Amygdala (tissue), 56 donors: ENCODE measurements around the gene LMF2.

Experiments used
- DNase-seq, 56 donors: peaks; one replicate each; lab custom pipeline; 2025; lab: John Stamatoyannopoulos, UW

Gene LMF2

DNA sequence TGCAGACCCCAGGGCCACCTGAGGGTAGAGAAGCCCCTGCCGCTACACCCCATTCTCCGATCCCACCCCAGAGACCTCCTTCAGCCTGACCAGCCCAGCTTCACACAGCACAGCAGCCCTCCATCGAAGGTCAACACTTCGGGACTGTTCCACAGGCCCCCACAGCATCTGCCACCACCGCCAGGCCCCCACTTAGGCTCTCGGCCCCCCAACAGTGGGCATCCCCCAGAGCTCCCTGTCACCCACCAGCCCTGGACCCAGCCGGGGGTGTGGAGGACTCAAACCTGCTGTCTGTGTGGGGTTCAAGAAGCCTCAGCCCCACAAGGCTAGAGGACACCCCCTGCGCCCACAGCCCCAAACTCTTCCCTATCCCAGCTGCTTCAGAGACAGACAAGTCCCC is 38.9 kb downstream of the LMF2 start:
- no peak for DNase-seq

- DNase-seq: no peak
These were observed 39.6 kb downstream of the LMF2 start for GRCh38 chr22:50467773-50468440.

GRCh38 chr22:50467341-50467740 is 40.2 kb downstream of the LMF2 start:
- DNase-seq: no peak

- no peak for DNase-seq
These were observed 42.2 kb downstream of the LMF2 start for GRCh38 chr22:50465066-50465930.

- no peak for DNase-seq
These were observed 43.1 kb downstream of the LMF2 start for GRCh38 chr22:50464451-50464850.

DNA sequence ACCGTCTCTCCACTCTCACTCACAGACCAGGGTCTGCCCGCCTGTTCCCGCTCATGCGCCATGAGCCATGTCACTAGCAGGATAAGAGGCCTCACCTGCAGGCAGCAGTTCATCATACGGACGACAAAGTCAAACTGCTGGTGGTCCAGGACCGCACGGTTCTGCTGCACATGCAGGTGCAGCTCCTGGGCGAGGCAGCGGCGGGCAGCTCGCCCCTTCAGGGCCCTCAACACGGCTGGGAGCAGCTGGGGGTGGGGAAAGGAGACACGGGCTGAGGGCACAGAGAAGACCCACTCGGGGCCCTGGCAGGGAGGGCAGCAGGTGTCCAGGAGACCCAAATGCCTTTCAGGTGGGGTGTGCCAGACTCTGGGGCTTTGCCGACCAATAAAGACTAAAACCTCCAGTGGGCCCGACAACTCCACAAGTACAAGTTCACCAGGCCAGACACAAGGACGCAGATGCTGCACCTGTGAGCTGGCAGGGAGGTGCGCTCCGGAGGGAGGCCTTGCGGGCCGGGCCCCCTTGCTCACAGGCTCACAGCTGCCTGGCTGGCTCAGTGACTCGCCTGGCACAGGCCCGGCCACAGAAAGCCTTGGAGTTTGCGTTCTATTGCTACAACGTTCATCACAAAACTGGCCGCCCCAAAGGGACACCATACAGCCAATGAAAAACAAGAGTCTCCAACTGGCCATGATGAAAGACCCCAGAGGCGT is 44.2 kb downstream of the LMF2 start:
- no peak for DNase-seq

- no peak for DNase-seq
These were observed 45.4 kb downstream of the LMF2 start for GRCh38 chr22:50461979-50462540.

DNA sequence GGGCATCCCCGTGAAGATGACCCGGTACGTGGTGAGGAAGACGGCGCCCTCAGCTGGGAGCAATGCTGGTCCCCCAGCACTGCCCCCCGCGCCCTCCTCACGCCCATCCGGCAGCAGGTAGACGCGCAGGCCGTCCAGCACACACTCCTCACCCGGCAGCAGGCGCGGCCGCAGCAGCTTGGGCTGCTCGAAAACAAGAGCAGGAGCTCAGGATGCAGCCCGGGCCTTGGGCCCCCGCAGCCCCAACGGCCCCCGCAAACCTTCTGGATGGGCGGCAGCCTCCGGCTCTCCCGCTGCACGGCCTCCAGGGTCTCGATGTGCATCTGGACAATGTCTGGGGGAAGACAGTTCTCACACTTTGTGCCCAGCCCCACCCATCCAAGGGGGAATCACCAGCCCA is 46.0 kb downstream of the LMF2 start:
- DNase-seq: no peak

GRCh38 chr22:50460938-50461337 is 46.6 kb downstream of the LMF2 start:
- no peak for DNase-seq

- no peak for DNase-seq
These were observed 47.9 kb downstream of the LMF2 start for GRCh38 chr22:50459496-50460140.

DNA sequence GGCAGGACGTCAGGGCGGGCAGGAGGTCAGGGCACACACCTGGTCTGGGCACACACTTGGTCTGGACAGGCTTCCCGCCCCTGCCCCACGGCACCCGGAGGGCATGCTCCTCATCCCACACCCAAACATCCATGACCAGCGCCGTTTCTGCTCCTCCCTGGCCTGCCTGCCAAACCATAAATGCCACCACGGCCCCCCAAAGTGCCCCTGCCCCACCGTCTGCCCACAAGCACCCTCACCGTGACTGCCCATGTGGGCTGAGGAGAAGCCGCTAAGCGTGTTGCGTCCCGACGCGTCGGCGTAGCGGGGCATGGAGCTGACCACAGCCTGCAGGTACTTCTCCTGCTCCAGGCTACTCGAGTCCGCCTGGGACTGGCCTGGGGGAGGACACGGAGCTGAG is 48.5 kb downstream of the LMF2 start:
- DNase-seq: no peak

DNA sequence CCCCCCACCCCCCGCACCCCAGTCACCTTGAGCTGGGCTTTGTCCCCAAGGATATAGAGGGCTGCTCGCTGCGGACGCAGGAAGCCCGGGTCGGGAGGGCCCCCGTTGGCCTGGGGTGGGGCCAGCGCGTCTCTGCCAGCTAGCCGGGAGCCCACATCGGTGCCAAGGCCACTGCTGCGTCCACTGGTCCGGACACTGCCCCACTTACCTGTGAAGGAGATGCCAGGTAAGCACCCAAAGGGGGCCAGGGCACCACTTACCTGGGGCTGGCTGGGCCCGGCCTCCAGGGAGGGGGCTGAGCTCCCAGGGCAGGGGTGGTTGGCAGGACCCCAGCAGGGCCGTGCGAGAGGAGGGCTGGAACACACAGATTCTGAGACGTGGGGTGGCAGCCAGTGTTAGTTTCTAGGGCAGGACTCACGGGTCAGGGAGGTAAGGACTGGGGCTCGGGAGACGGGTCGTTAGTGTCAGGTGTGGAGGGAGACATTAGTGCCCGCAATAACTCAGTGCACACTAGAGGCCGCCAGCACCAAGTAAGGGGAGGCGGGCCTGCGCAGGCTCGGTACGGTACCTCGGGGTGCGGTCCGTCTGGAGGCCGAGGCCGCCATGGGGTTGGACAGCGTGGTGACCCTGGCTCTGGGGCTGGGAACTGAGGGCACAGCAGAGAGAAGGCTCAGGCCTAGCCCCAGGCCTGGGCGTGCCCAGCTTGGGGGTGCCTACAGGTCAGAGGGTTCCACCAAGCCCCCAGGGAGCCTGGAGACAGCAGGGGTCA is 50.9 kb downstream of the LMF2 start:
- DNase-seq: no peak

DNA sequence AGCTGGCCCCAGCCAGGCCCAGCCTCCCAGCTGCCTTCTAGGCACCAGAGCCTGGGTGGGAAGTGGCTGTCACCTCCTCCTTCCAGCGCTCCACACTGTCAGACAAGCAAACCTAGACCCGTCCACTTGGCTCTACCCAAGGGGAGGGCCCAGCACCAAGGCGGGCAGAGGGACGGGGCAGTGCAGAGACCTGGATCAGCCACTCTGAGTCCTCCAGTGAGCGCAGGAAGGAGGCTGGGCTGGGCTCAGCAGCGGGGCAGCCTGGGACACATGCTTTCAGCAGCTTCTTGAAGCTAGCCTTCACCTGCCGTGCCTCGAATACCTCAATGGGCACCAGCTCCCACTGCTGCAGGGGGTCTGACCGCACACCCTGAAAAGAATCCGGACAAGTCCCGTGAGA is 51.5 kb downstream of the LMF2 start:
- no peak for DNase-seq

GRCh38 chr22:50455201-50455600 is 52.3 kb downstream of the LMF2 start:
- DNase-seq: no peak

DNA sequence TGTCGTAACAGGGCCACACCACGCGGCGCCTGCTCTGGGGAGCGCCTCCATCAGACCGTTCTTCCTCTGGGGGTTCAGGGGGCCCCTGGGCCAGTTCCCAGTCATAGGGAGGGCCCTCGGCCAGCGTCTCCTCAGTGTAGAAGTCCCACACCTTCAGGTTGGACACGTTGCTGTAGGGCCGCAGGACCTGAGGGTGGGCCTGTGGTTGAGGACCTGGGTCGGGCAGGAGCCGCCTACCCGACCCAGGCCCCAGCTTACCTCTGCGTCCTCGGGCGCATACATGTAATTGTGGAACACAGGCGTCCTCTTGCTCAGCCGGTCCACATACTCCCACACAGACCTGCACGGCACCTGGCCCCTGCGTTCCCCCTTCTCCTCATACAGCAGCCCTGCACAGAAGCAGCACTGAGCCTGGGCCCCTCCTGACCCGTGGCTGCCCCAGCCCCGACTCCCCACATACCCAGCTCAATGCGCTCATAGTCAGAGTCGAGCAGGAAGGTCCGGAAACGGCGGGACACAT is 52.9 kb downstream of the LMF2 start:
- DNase-seq: no peak
